Muscle layer of colon (tissue), 2 donors: ENCODE measurements around the gene CDCA4.
"Not testable (repeated sequence)": the region's sequence is repeated elsewhere in the genome, so short reads cannot be mapped to it uniquely, and the experiment has no call there.

Experiments used
- H3K27ac ChIP-seq: one replicate; pipeline ENCODE4 v1.7.0; 2013; ENCODE audit warnings: low read depth, mild to moderate bottlenecking, low read length, moderate library complexity
- H3K27me3 ChIP-seq, 2 donors: one replicate each; pipeline ENCODE4 v1.7.0; 2013; ENCODE audit warnings: low read length in 2 of 2, mild to moderate bottlenecking in 2 of 2; ENCODE audit not compliant: insufficient read depth in 2 of 2, control insufficient read depth in 1 of 2
- H3K36me3 ChIP-seq: one replicate; pipeline ENCODE4 v1.7.0; 2013; ENCODE audit warnings: mild to moderate bottlenecking, low read length; ENCODE audit not compliant: insufficient read depth
- H3K4me1 ChIP-seq: one replicate; pipeline ENCODE4 v1.7.0; 2013; ENCODE audit warnings: mild to moderate bottlenecking, low read length; ENCODE audit not compliant: insufficient read depth
- H3K4me3 ChIP-seq, 2 donors: one replicate each; pipeline ENCODE4 v1.7.0; 2013; ENCODE audit warnings: low read length in 2 of 2, low read depth in 1 of 2, mild to moderate bottlenecking in 1 of 2, moderate library complexity in 1 of 2
- H3K9ac ChIP-seq: one replicate; pipeline ENCODE4 v1.7.0; 2013; ENCODE audit warnings: low read length
- H3K9me3 ChIP-seq: one replicate; pipeline ENCODE4 v1.7.0; 2013; ENCODE audit warnings: mild to moderate bottlenecking, low read length
- donor health status: abdominal sarcoma.
- donor health status: Adenocarcinoma of cecum.

Gene CDCA4

GRCh38 chr14:105030194-105030593 is 9.3 kb upstream of the CDCA4 start:
- H3K4me3 ChIP-seq, result no peak overlapping the region
- H3K4me1 ChIP-seq, result no peaks in the 10 kb centered on the region
- H3K9ac ChIP-seq, result no peak overlapping the region
- H3K27ac ChIP-seq, result no peak overlapping the region
- H3K27me3 ChIP-seq, result peaks cover 0 to 17% of the 10 kb centered on the region in 2 donors
- no peaks in the 10 kb centered on the region for H3K36me3 ChIP-seq
- no peaks in the 10 kb centered on the region for H3K9me3 ChIP-seq

- Histone ChIP-seq H3K9ac (no peak overlapping the region), H3K27ac (no peak overlapping the region), H3K9me3 (no peaks in the 10 kb centered on the region), H3K27me3 (peaks cover 0 to 12% of the 10 kb centered on the region in 2 donors), H3K4me1 (no peaks in the 10 kb centered on the region), H3K36me3 (no peaks in the 10 kb centered on the region), H3K4me3 (no peak overlapping the region)
Observed at GRCh38 chr14:105029402-105029801, 8.5 kb upstream of the CDCA4 start.

GRCh38 chr14:105028251-105028927 is 7.5 kb upstream of the CDCA4 start:
- H3K9me3 ChIP-seq, result no peaks in the 10 kb centered on the region
- H3K27ac ChIP-seq, result no peak overlapping the region
- H3K36me3 ChIP-seq, result no peaks in the 10 kb centered on the region
- H3K9ac ChIP-seq, result no peak overlapping the region
- no peak overlapping the region for H3K4me3 ChIP-seq
- H3K4me1 ChIP-seq, result no peaks in the 10 kb centered on the region
- peaks cover 0 to 2% of the 10 kb centered on the region in 2 donors for H3K27me3 ChIP-seq

GRCh38 chr14:105027718-105028117 is 6.8 kb upstream of the CDCA4 start:
- H3K4me3 ChIP-seq, H3K9ac ChIP-seq, H3K9me3 ChIP-seq, H3K27ac ChIP-seq, H3K36me3 ChIP-seq, H3K4me1 ChIP-seq, H3K27me3 ChIP-seq: not testable (repeated sequence)

- Histone ChIP-seq H3K4me3 (no peak overlapping the region), H3K9ac (no peak overlapping the region), H3K4me1 (peaks cover 4% of the 10 kb centered on the region), H3K36me3 (no peaks in the 10 kb centered on the region), H3K27me3 (no peaks in the 10 kb centered on the region), H3K27ac (no peak overlapping the region), H3K9me3 (no peaks in the 10 kb centered on the region)
Observed at GRCh38 chr14:105026802-105027563, 6.1 kb upstream of the CDCA4 start.

GRCh38 chr14:105026033-105026785 is 5.3 kb upstream of the CDCA4 start:
- no peaks in the 10 kb centered on the region for H3K9me3 ChIP-seq
- H3K4me1 ChIP-seq, result peaks cover 10% of the 10 kb centered on the region
- no peaks in the 10 kb centered on the region for H3K36me3 ChIP-seq
- no peak overlapping the region for H3K27ac ChIP-seq
- H3K9ac ChIP-seq, result no peak overlapping the region
- H3K27me3 ChIP-seq, result no peaks in the 10 kb centered on the region
- H3K4me3 ChIP-seq, result no peak overlapping the region

- Histone ChIP-seq H3K9ac (no peak overlapping the region), H3K27me3 (no peaks in the 10 kb centered on the region), H3K27ac (no peak overlapping the region), H3K4me3 (no peak overlapping the region), H3K4me1 (peaks cover 10% of the 10 kb centered on the region), H3K36me3 (no peaks in the 10 kb centered on the region), H3K9me3 (no peaks in the 10 kb centered on the region)
Observed at GRCh38 chr14:105025429-105025828, 4.5 kb upstream of the CDCA4 start.

- Histone ChIP-seq H3K9ac (no peak overlapping the region), H3K27me3 (no peaks in the 10 kb centered on the region), H3K4me1 (peaks cover 22% of the 10 kb centered on the region), H3K4me3 (no peak overlapping the region), H3K9me3 (no peaks in the 10 kb centered on the region), H3K36me3 (no peaks in the 10 kb centered on the region), H3K27ac (no peak overlapping the region)
Observed at GRCh38 chr14:105023791-105024480, 3.1 kb upstream of the CDCA4 start.

- Histone ChIP-seq H3K4me1 (peaks cover 23% of the 10 kb centered on the region), H3K27ac (no peak overlapping the region), H3K27me3 (no peaks in the 10 kb centered on the region), H3K4me3 (no peak overlapping the region), H3K9me3 (no peaks in the 10 kb centered on the region), H3K9ac (no peak overlapping the region), H3K36me3 (no peaks in the 10 kb centered on the region)
Observed at GRCh38 chr14:105023144-105023543, 2.3 kb upstream of the CDCA4 start.

- no peaks in the 10 kb centered on the region for H3K9me3 ChIP-seq
- H3K4me1 ChIP-seq, result peaks cover 23% of the 10 kb centered on the region
- no peak overlapping the region for H3K4me3 ChIP-seq
- H3K36me3 ChIP-seq, result no peaks in the 10 kb centered on the region
- no peaks in the 10 kb centered on the region for H3K27me3 ChIP-seq
- no peak overlapping the region for H3K9ac ChIP-seq
- no peak overlapping the region for H3K27ac ChIP-seq
Observed at GRCh38 chr14:105022276-105022670, 1.4 kb upstream of the CDCA4 start.

- H3K36me3 ChIP-seq, result no peaks in the 10 kb centered on the region
- H3K27me3 ChIP-seq, result no peaks in the 10 kb centered on the region
- H3K27ac ChIP-seq, result peak overlapping the region; percentile 94
- peak overlapping the region; percentile 85 for H3K9ac ChIP-seq
- H3K4me1 ChIP-seq, result peaks cover 23% of the 10 kb centered on the region
- H3K9me3 ChIP-seq, result no peaks in the 10 kb centered on the region
- peak overlapping the region; percentile 62 to 92 for H3K4me3 ChIP-seq
Observed at GRCh38 chr14:105021656-105022275, 883 bp upstream of the CDCA4 start.
